Neural progenitor cell (in vitro differentiated cells): Measurements from ENCODE around the gene JADE2. TPM values are rescaled to one million over a fixed set of nuclear protein-coding genes. Genes with fewer than 3 reads are reported as not detected.

Experiments used
- DNase-seq: peaks from one replicate; pipeline ENCODE4 v3.0.0-alpha.2; 2016; ENCODE audit warnings: low spot score
- H2AFZ ChIP-seq: fragments of 200-600 bp; sonication (generic); replicated peaks from 2 replicates; pipeline ENCODE4 v1.6.1; 2016; ENCODE audit warnings: antibody characterized with exemption
- H3F3A ChIP-seq: fragments of 200-600 bp; sonication (generic); 2 replicates; pipeline ENCODE4 v1.6.1; 2016; ENCODE audit warnings: antibody characterized with exemption, low read depth
- H3K27ac ChIP-seq: fragments of 200-600 bp; sonication (generic); 2 replicates; pipeline ENCODE4 v1.5.1; 2016; ENCODE audit warnings: mild to moderate bottlenecking
- H3K27me3 ChIP-seq: fragments of 200-600 bp; sonication (generic); 2 replicates; pipeline ENCODE4 v1.6.1; 2016; ENCODE audit warnings: mild to moderate bottlenecking, moderate library complexity
- H3K36me3 ChIP-seq: fragments of 200-600 bp; sonication (generic); 2 replicates; pipeline ENCODE4 v1.5.1; 2016
- H3K4me1 ChIP-seq: fragments of 200-600 bp; sonication (generic); 2 replicates; pipeline ENCODE4 v1.6.1; 2016; ENCODE audit warnings: mixed run types
- H3K4me2 ChIP-seq: fragments of 200-600 bp; sonication (generic); 2 replicates; pipeline ENCODE4 v1.6.1; 2016
- H3K4me3 ChIP-seq: fragments of 200-600 bp; sonication (generic); 2 replicates; pipeline ENCODE4 v1.5.1; 2016
- H3K79me2 ChIP-seq: fragments of 200-600 bp; sonication (generic); 2 replicates; pipeline ENCODE4 v1.6.1; 2016; ENCODE audit warnings: low read depth
- H3K9ac ChIP-seq: fragments of 200-600 bp; sonication (generic); 2 replicates; pipeline ENCODE4 v1.6.1; 2016
- H3K9me3 ChIP-seq: fragments of 200-600 bp; sonication (generic); 2 replicates; pipeline ENCODE4 v1.5.1; 2016; ENCODE audit warnings: low read depth
- H4K20me1 ChIP-seq: fragments of 200-600 bp; sonication (generic); 2 replicates; pipeline ENCODE4 v1.6.1; 2016; ENCODE audit warnings: low read depth
- H3K27ac Mint-ChIP-seq: 3 replicates; pipeline ENCODE4 v1.8.0; 2021; ENCODE audit warnings: mixed read lengths
- H3K27me3 Mint-ChIP-seq: 2 replicates; pipeline ENCODE4 v1.8.0; 2022; ENCODE audit warnings: low read depth, mild to moderate bottlenecking, inconsistent platforms, moderate library complexity, mixed read lengths; ENCODE audit not compliant: insufficient read depth
- H3K36me3 Mint-ChIP-seq: 3 replicates; pipeline ENCODE4 v1.8.0; 2021; ENCODE audit warnings: mixed read lengths
- H3K4me1 Mint-ChIP-seq: 3 replicates; pipeline ENCODE4 v1.8.0; 2021; ENCODE audit warnings: mixed read lengths
- H3K4me3 Mint-ChIP-seq: 3 replicates; pipeline ENCODE4 v1.8.0; 2021; ENCODE audit warnings: mild to moderate bottlenecking, moderate library complexity, mixed read lengths
- H3K9me3 Mint-ChIP-seq: 3 replicates; pipeline ENCODE4 v1.8.0; 2020; ENCODE audit warnings: mixed read lengths
- EZH2 ChIP-seq: fragments of 200-600 bp; sonication (generic); IDR thresholded peaks from 2 replicates; pipeline ENCODE4 v1.6.1; 2017; ENCODE audit warnings: antibody characterized with exemption, mild to moderate bottlenecking, moderate library complexity
- EZH2phosphoT487 ChIP-seq: fragments of 200-600 bp; sonication (generic); IDR thresholded peaks from 2 replicates; pipeline ENCODE4 v1.6.1; 2017; ENCODE audit warnings: antibody characterized with exemption
- total RNA-seq: library from RNA; depleted of rRNA; stranded (reverse); fragments of >200 nt; gene quantifications from 2 replicates; pipeline ENCODE4 v1.2.3, GENCODE V29; 2015; ENCODE audit warnings: low replicate concordance
- TF ChIP-seq, protein P1 (sequence below): fragments of 200-600 bp; sonication (generic); IDR thresholded peaks from 2 replicates; pipeline ENCODE4 v1.5.1; 2017; ENCODE audit warnings: antibody characterized with exemption, mild to moderate bottlenecking

Gene JADE2
- total RNA-seq, 1 donor from 2014 or later = 1.7 TPM

DNA sequence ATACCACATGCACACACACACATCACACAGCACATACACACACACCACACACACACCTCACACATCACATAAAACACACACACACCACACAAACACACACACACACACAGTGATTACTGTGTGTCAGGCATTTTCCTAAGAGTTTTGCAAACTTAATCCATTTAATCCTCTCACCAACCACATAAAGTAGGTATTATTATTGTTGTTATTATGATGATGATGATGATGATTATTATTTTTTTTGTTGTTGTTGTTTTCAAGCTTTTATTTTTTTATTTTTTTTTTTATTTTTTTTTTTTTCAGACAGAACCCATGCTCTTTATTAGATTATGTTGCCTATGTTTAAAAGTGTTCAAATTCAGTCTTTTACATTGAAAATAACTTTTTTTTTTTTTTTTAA is 31.5 kb downstream of the JADE2 start:
- Mint-ChIP-seq H3K27me3 (peaks cover 7% of the 10 kb centered on the region), H3K27ac (peak overlapping the region; percentile 55), H3K36me3 (peaks cover 2% of the 10 kb centered on the region), H3K9me3 (peaks cover 4% of the 10 kb centered on the region), H3K4me1 (peaks cover 22% of the 10 kb centered on the region), H3K4me3 (peak overlapping the region; percentile 80)
- TF ChIP-seq EZH2phosphoT487 = no peak
- TF ChIP-seq, protein P1, sequence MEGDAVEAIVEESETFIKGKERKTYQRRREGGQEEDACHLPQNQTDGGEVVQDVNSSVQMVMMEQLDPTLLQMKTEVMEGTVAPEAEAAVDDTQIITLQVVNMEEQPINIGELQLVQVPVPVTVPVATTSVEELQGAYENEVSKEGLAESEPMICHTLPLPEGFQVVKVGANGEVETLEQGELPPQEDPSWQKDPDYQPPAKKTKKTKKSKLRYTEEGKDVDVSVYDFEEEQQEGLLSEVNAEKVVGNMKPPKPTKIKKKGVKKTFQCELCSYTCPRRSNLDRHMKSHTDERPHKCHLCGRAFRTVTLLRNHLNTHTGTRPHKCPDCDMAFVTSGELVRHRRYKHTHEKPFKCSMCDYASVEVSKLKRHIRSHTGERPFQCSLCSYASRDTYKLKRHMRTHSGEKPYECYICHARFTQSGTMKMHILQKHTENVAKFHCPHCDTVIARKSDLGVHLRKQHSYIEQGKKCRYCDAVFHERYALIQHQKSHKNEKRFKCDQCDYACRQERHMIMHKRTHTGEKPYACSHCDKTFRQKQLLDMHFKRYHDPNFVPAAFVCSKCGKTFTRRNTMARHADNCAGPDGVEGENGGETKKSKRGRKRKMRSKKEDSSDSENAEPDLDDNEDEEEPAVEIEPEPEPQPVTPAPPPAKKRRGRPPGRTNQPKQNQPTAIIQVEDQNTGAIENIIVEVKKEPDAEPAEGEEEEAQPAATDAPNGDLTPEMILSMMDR = no peak
- no peak for TF ChIP-seq EZH2
- H3K4me1 ChIP-seq = no peaks in the 10 kb centered on the region
- H3K9me3 ChIP-seq = no peaks in the 10 kb centered on the region
- H3F3A ChIP-seq = peaks cover 10% of the 10 kb centered on the region
- no peak overlapping the region for H3K4me3 ChIP-seq
- H3K4me2 ChIP-seq = no peak overlapping the region
- H3K27ac ChIP-seq = no peak overlapping the region
- H4K20me1 ChIP-seq = no peaks in the 10 kb centered on the region
- no peaks in the 10 kb centered on the region for H3K36me3 ChIP-seq
- H3K79me2 ChIP-seq = no peaks in the 10 kb centered on the region
- DNase-seq = no peak
- no peak overlapping the region for H2AFZ ChIP-seq
- no peak overlapping the region for H3K9ac ChIP-seq
- H3K27me3 ChIP-seq = no peaks in the 10 kb centered on the region

DNA sequence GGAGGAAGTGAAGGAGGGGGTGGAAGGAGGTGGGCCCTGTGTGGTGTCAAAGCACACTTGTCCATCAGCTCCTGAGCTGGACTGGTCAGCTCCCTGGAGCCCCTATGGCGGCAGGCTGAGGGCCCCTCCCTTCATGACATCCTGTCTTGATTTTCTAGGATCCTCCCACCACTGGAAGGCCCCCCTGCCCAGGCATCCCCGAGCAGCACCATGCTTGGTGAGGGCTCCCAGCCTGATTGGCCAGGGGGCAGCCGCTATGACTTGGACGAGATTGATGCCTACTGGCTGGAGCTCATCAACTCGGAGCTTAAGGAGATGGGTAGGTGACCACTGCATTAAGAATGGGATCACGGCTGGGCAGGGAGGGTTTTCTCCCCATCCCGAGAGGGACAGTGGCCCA is 34.2 kb downstream of the JADE2 start:
- H3K36me3 Mint-ChIP-seq = peaks cover 2% of the 10 kb centered on the region
- peaks cover 4% of the 10 kb centered on the region for H3K9me3 Mint-ChIP-seq
- Histone ChIP-seq H3K4me2 (no peak overlapping the region), H4K20me1 (no peaks in the 10 kb centered on the region), H3K9me3 (no peaks in the 10 kb centered on the region), H3K4me3 (no peak overlapping the region), H3K27me3 (no peaks in the 10 kb centered on the region), H3K36me3 (no peaks in the 10 kb centered on the region), H3F3A (peaks cover 10% of the 10 kb centered on the region), H3K79me2 (no peaks in the 10 kb centered on the region), H2AFZ (no peak overlapping the region), H3K27ac (no peak overlapping the region), H3K4me1 (no peaks in the 10 kb centered on the region), H3K9ac (no peak overlapping the region)
- H3K4me1 Mint-ChIP-seq = peaks cover 20% of the 10 kb centered on the region
- DNase-seq = no peak
- no peak overlapping the region for H3K27ac Mint-ChIP-seq
- H3K4me3 Mint-ChIP-seq = no peak overlapping the region
- H3K27me3 Mint-ChIP-seq = peaks cover 11% of the 10 kb centered on the region
- TF ChIP-seq EZH2 (no peak), EZH2phosphoT487 (no peak)

DNA sequence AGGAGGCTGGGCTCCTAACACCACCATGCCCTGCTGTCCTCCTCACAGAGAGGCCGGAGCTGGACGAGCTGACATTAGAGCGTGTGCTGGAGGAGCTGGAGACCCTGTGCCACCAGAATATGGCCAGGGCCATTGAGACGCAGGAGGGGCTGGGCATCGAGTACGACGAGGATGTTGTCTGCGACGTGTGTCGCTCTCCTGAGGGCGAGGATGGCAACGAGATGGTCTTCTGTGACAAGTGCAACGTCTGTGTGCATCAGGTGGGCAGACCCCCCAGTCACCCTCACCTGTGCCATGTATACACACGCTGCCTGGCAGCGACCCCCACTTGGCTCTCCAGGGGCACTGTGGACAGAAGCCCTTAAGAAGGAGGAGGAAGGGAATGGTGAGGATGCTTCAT is 35.2 kb downstream of the JADE2 start:
- Histone ChIP-seq H3K9ac (no peak overlapping the region), H3K4me3 (no peak overlapping the region), H3K27ac (no peak overlapping the region), H3K4me2 (no peak overlapping the region), H3F3A (peaks cover 4% of the 10 kb centered on the region), H2AFZ (no peak overlapping the region), H3K79me2 (no peaks in the 10 kb centered on the region), H3K4me1 (no peaks in the 10 kb centered on the region), H4K20me1 (no peaks in the 10 kb centered on the region), H3K36me3 (no peaks in the 10 kb centered on the region), H3K9me3 (no peaks in the 10 kb centered on the region), H3K27me3 (no peaks in the 10 kb centered on the region)
- H3K27me3 Mint-ChIP-seq = peaks cover 13% of the 10 kb centered on the region
- H3K4me1 Mint-ChIP-seq = peaks cover 13% of the 10 kb centered on the region
- no peak overlapping the region for H3K4me3 Mint-ChIP-seq
- TF ChIP-seq, protein P1 = no peak
- H3K27ac Mint-ChIP-seq = no peak overlapping the region
- H3K9me3 Mint-ChIP-seq = peaks cover 4% of the 10 kb centered on the region
- no peak for DNase-seq
- peaks cover 2% of the 10 kb centered on the region for H3K36me3 Mint-ChIP-seq

DNA sequence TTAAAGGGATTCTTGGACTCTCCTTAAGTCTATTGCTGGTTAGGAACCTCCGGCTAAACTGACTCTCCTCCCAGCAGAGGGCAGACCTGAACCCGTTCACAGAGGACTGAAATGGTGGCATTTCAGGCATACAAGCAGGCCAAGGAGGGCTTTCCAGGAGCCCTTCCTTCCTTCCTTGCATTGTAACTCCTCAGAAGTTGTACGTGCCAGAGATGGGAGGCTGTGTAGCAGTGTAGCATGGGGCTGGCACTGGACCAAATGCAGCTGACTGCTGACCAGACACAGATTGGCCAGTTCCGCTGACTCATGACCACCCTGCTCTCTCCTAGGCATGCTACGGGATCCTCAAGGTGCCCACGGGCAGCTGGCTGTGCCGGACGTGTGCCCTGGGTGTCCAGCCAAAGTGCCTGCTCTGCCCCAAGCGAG is 36.4 kb downstream of the JADE2 start:
- H3K4me2 ChIP-seq = no peak overlapping the region
- H3K36me3 ChIP-seq = no peaks in the 10 kb centered on the region
- H3K9me3 ChIP-seq = no peaks in the 10 kb centered on the region
- peaks cover 1% of the 10 kb centered on the region for H3K9me3 Mint-ChIP-seq
- H3K4me3 ChIP-seq = no peak overlapping the region
- H3K27ac ChIP-seq = no peak overlapping the region
- H3K27me3 ChIP-seq = no peaks in the 10 kb centered on the region
- H3K79me2 ChIP-seq = no peaks in the 10 kb centered on the region
- DNase-seq = peak; percentile 69
- H3K4me1 Mint-ChIP-seq = peaks cover 4% of the 10 kb centered on the region
- peak overlapping the region; percentile 89 for H3K27ac Mint-ChIP-seq
- H4K20me1 ChIP-seq = no peaks in the 10 kb centered on the region
- TF ChIP-seq, protein P1 = peak; percentile 69
- no peak for TF ChIP-seq EZH2
- no peak for TF ChIP-seq EZH2phosphoT487
- no peak overlapping the region for H3K9ac ChIP-seq
- H3K36me3 Mint-ChIP-seq = peaks cover under 1% of the 10 kb centered on the region
- no peak overlapping the region for H3K4me3 Mint-ChIP-seq
- H3K4me1 ChIP-seq = no peaks in the 10 kb centered on the region
- peaks cover 9% of the 10 kb centered on the region for H3K27me3 Mint-ChIP-seq
- H2AFZ ChIP-seq = peak overlapping the region; percentile 82
- no peaks in the 10 kb centered on the region for H3F3A ChIP-seq
